Panc1 (cell line): ENCODE results near the gene GMDS. TPM values are rescaled to one million over a fixed set of nuclear protein-coding genes. Genes with fewer than 3 reads are reported as not detected.

Source experiments
- ATAC-seq: fragments of 200-7000 bp; cut with Tn5 transposase; 2 replicates; pipeline ENCODE4 v1.9.1; 2020; ENCODE audit warnings: mild to moderate bottlenecking, moderate library complexity
- BruUV-seq: library from RNA; stranded (reverse); fragments of 400-500 nt; replicated peaks from 2 replicates; lab custom pipeline; 2021; lab: Mats Ljungman, UMichigan
- CTCF ChIA-PET: fragments of 300-600 bp; sonication (Branson Sonifier 250); formaldehyde crosslinking; loops from one replicate; lab custom pipeline; 2022; ENCODE audit warnings: antibody characterized with exemption; lab: Charles Lee
- POLR2A ChIA-PET: fragments of 300-600 bp; sonication (Branson Sonifier 250); formaldehyde crosslinking; loops from one replicate; lab custom pipeline; 2022; ENCODE audit warnings: antibody characterized with exemption; lab: Charles Lee
- DNase-seq: peaks from one replicate; pipeline ENCODE4 v3.0.0-alpha.2; 2010; ENCODE audit warnings: low read depth, low spot score
- H3K27ac ChIP-seq: 2 replicates; pipeline ENCODE4 v1.5.1; 2011; ENCODE audit warnings: mild to moderate bottlenecking, low read length, inconsistent platforms
- H3K27me3 ChIP-seq: fragments of 200-500 bp; sonication (Bioruptor generic); 2 replicates; pipeline ENCODE4 v1.6.0; 2014; ENCODE audit warnings: low read length, inconsistent platforms; ENCODE audit not compliant: control insufficient read depth, insufficient read depth
- H3K36me3 ChIP-seq: fragments of 200-500 bp; sonication (Bioruptor generic); 2 replicates; pipeline ENCODE4 v1.5.1; 2014; ENCODE audit warnings: inconsistent platforms, mild to moderate bottlenecking, low read length, moderate library complexity; ENCODE audit not compliant: control insufficient read depth, insufficient read depth
- H3K4me1 ChIP-seq: 2 replicates; pipeline ENCODE4 v1.5.1; 2011; ENCODE audit warnings: inconsistent platforms, mild to moderate bottlenecking, low read length, moderate library complexity; ENCODE audit not compliant: control insufficient read depth, insufficient read depth
- H3K4me3 ChIP-seq, 2 experiments: 2 replicates each; pipeline ENCODE4 v1.5.1; 2011 to 2012; ENCODE audit warnings: low read depth in 2 of 2, low read length in 2 of 2, mild to moderate bottlenecking in 2 of 2, inconsistent platforms in 1 of 2, moderate library complexity in 1 of 2
- H3K9me3 ChIP-seq: fragments of 200-500 bp; sonication (Bioruptor generic); 2 replicates; pipeline ENCODE4 v1.5.1; 2014; ENCODE audit warnings: low read depth, mild to moderate bottlenecking, inconsistent platforms, low read length, moderate library complexity; ENCODE audit not compliant: control insufficient read depth, insufficient read depth
- CTCF ChIP-seq: fragments of 450-650 bp; IDR thresholded peaks from 2 replicates; pipeline ENCODE4 v1.5.1; 2017; ENCODE audit warnings: mild to moderate bottlenecking
- POLR2AphosphoS5 ChIP-seq: IDR thresholded peaks from 2 replicates; pipeline ENCODE4 v1.6.1; 2012; ENCODE audit warnings: mild to moderate bottlenecking, low read depth, low read length, moderate library complexity
- REST ChIP-seq, 2 experiments: IDR thresholded peaks; 2 replicates each; pipeline ENCODE4 v1.6.1; 2011 to 2012; ENCODE audit warnings: low read depth in 2 of 2, control low read depth in 1 of 2, low read length in 1 of 2, mild to moderate bottlenecking in 1 of 2, moderate library complexity in 1 of 2; ENCODE audit not compliant: insufficient read depth in 1 of 2
- SIN3A ChIP-seq: IDR thresholded peaks from 2 replicates; pipeline ENCODE4 v1.6.1; 2012; ENCODE audit warnings: low read depth, mild to moderate bottlenecking, low read length, moderate library complexity, borderline replicate concordance; ENCODE audit not compliant: insufficient read depth
- TCF7L2 ChIP-seq: IDR thresholded peaks from 2 replicates; pipeline ENCODE4 v1.6.1; 2011; ENCODE audit warnings: mild to moderate bottlenecking, low read depth, low read length, inconsistent platforms
- in situ Hi-C: cut with HindIII; loops from 2 replicates; pipeline ENCODE4 v1.10.0; 2016; ENCODE audit warnings: low sequenced_read_pairs, low pct_unique_long_range_greater_than_20kb
- intact Hi-C: fragments of 100-400 bp; cut with micrococcal nuclease; formaldehyde crosslinking; loops from one replicate; pipeline ENCODE4 v1.10.0; 2022; ENCODE audit not compliant: unreplicated experiment
- total RNA-seq: library from RNA; stranded (reverse); gene quantifications from one replicate; pipeline ENCODE4 v1.2.1, GENCODE V29; 2021; ENCODE audit not compliant: unreplicated experiment

GMDS gene
- total RNA-seq, 1 experiment from 2014 or later = 9.8 TPM

GRCh38 chr6:2204272-2204671 is 41.1 kb downstream of the GMDS start:
- CTCF ChIA-PET = no interaction called here
- in situ Hi-C loops = no loop called here
- Histone ChIP-seq H3K27ac (no peak overlapping the region), H3K4me3 (no peak overlapping the region), H3K4me1 (no peaks in the 10 kb centered on the region), H3K36me3 (no peaks in the 10 kb centered on the region), H3K9me3 (no peaks in the 10 kb centered on the region), H3K27me3 (no peaks in the 10 kb centered on the region)
- intact Hi-C loops = no loop called here
- POLR2A ChIA-PET = no interaction called here
- TF ChIP-seq SIN3A (no peak), CTCF (no peak), REST (IDR thresholded peaks at IDR 0.05; ENCODE audit: insufficient read depth in 1 of 2, low read depth in 2 of 2, low read length in 1 of 2) (no peak), POLR2AphosphoS5 (no peak), TCF7L2 (no peak)
- no peak for ATAC-seq
- BruUV-seq = no TSS peak
- no peak for DNase-seq

GRCh38 chr6:2203264-2203663 is 42.1 kb downstream of the GMDS start:
- in situ Hi-C loops = no loop called here
- no peak for ATAC-seq

More at GRCh38 chr6:2203264-2203663, 42.1 kb downstream of the GMDS start:
- Histone ChIP-seq H3K27me3 (no peaks in the 10 kb centered on the region), H3K27ac (no peak overlapping the region), H3K4me3 (no peak overlapping the region), H3K9me3 (no peaks in the 10 kb centered on the region), H3K4me1 (no peaks in the 10 kb centered on the region), H3K36me3 (no peaks in the 10 kb centered on the region)
- ChIA-PET CTCF (no interaction called here), POLR2A (no interaction called here)
- intact Hi-C loops = no loop called here
- no TSS peak for BruUV-seq
- TF ChIP-seq REST (IDR thresholded peaks at IDR 0.05; ENCODE audit: insufficient read depth in 1 of 2, low read depth in 2 of 2, low read length in 1 of 2) = no peak
- TF ChIP-seq SIN3A = no peak
- no peak for TF ChIP-seq CTCF
- TF ChIP-seq POLR2AphosphoS5 = no peak
- TF ChIP-seq TCF7L2 = no peak
- DNase-seq = no peak
